Heart left ventricle (tissue), 13 donors: ENCODE data around the gene CEP128.

ENCODE experiments used
- POLR2A ChIP-seq, 2 donors: fragments of 450-650 bp; IDR thresholded peaks; one replicate each; pipeline ENCODE4 v1.6.1; 2017; ENCODE audit warnings: antibody characterized with exemption in 2 of 2, mild to moderate bottlenecking in 2 of 2, moderate library complexity in 2 of 2
- TF ChIP-seq, protein P1 (sequence below), 12 donors: fragments of 200-600 bp; sonication (generic) in 4 of 12; IDR thresholded peaks; one replicate each; pipeline versions ENCODE4 v1.5.0 to v1.8.0; 2018 to 2022; ENCODE audit warnings: antibody characterized with exemption in 12 of 12, mild to moderate bottlenecking in 5 of 12
- donor health status: ischemic (EF 13 %, LVEDD 7.1; RV severe dilation, severe dysfunction).
- donor health status: DM: no; HTN: yes; CAD: no.
- donor health status: DM: no; HTN: no; CAD: no.
- donor health status: ischemic (EF 25% LVEDD 6.9; RV normal size, moderate dysfunction).
- donor health status: ischemic (EF 25% LVEDD 5.7; RV mildly dilated, moderate dysfunction).
- donor health status: ischemic (EF 35%, LVEDD 5.7; RV mildly dilated, moderate dysfunction).
- donor health status: nonischemic (EF 11% LVEDD 7.7; RV severe dilation, severe dysfunction).
- donor health status: DM: yes; HTN: yes; CAD: no.
- donor health status: PGD.
- donor health status: ischemic (EF 29% LVEDD 5.4; RV normal size, mild dysfunction).
- donor health status: nonischemic (EF 23%, LVEDD 6.1; RV moderate dilation, normal function).

DNA sequence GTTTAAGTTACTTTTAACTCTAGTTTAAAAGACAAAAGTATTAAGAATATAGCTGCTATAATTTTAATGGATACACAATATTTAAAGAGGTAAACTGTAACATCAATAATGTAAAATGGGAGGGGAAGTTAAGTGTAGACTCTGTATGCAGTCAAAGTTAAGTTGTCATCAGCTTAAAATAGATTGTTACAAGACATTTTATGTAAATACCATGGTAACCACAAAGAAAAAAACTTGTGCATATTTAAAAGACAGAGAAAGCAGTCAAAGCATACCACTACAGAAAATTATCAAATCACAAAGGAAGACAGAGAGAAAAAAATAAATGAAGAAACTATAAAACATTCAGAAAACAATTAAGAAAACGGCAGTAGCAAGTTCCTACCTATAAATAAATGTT, 73.3 kb downstream of the CEP128 start:
- no peak for TF ChIP-seq POLR2A (IDR thresholded peaks at IDR 0.05)
- TF ChIP-seq, protein P1, sequence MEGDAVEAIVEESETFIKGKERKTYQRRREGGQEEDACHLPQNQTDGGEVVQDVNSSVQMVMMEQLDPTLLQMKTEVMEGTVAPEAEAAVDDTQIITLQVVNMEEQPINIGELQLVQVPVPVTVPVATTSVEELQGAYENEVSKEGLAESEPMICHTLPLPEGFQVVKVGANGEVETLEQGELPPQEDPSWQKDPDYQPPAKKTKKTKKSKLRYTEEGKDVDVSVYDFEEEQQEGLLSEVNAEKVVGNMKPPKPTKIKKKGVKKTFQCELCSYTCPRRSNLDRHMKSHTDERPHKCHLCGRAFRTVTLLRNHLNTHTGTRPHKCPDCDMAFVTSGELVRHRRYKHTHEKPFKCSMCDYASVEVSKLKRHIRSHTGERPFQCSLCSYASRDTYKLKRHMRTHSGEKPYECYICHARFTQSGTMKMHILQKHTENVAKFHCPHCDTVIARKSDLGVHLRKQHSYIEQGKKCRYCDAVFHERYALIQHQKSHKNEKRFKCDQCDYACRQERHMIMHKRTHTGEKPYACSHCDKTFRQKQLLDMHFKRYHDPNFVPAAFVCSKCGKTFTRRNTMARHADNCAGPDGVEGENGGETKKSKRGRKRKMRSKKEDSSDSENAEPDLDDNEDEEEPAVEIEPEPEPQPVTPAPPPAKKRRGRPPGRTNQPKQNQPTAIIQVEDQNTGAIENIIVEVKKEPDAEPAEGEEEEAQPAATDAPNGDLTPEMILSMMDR (IDR thresholded peaks at IDR 0.05), result no peak
